CD4-positive, CD25-positive, alpha-beta regulatory T cell (primary cell): ENCODE measurements around the gene CAMTA1. TPM values are rescaled to one million over a fixed set of nuclear protein-coding genes. Genes with fewer than 3 reads are reported as not detected.
A peak's percentile ranks its signal among the peaks of the same experiment; 100 is the strongest.

Experiments used
- ATAC-seq, 2 donors: fragments of 150-1000 bp; cut with Tn5 transposase; one replicate each; pipeline ENCODE4 v1.10.0; 2021; ENCODE audit warnings: low read depth in 2 of 2, moderate number of reproducible peaks in 2 of 2, moderate library complexity in 1 of 2
- DNase-seq, 3 donors: peaks; one replicate each; pipeline versions ENCODE4 v3.0.0 to v3.0.0-alpha.2; 2012 to 2022; ENCODE audit warnings: mixed read lengths in 1 of 3
- H3K27ac ChIP-seq: one replicate; pipeline ENCODE4 v1.7.0; 2013; ENCODE audit warnings: mild to moderate bottlenecking, low read length; ENCODE audit not compliant: insufficient read depth, poor library complexity, severe bottlenecking
- H3K27me3 ChIP-seq: one replicate; pipeline ENCODE4 v1.7.0; 2013; ENCODE audit warnings: low read length; ENCODE audit not compliant: control insufficient read depth, insufficient read depth
- H3K36me3 ChIP-seq: one replicate; pipeline ENCODE4 v1.7.0; 2013; ENCODE audit warnings: mild to moderate bottlenecking, low read length, moderate library complexity; ENCODE audit not compliant: control insufficient read depth, insufficient read depth
- H3K4me1 ChIP-seq: 2 replicates; pipeline ENCODE4 v1.7.0; 2013; ENCODE audit warnings: mild to moderate bottlenecking, low read length; ENCODE audit not compliant: insufficient read depth, control insufficient read depth, poor library complexity, severe bottlenecking
- H3K4me3 ChIP-seq: one replicate; pipeline ENCODE4 v1.7.0; 2013; ENCODE audit warnings: low read depth, mild to moderate bottlenecking, low read length, moderate library complexity
- H3K9me3 ChIP-seq, 2 experiments: 1 replicate in 1 of 2; 2 replicates in 1 of 2; pipeline ENCODE4 v1.7.0; 2013; ENCODE audit warnings: low read length in 2 of 2, mild to moderate bottlenecking in 1 of 2, moderate library complexity in 1 of 2; ENCODE audit not compliant: control insufficient read depth in 2 of 2
- H3K27ac Mint-ChIP-seq, 3 donors: one replicate each; pipeline ENCODE4 v1.8.0; 2020 to 2022; ENCODE audit warnings: mild to moderate bottlenecking in 3 of 3, mixed read lengths in 3 of 3, moderate library complexity in 2 of 3
- H3K27me3 Mint-ChIP-seq: one replicate; pipeline ENCODE4 v1.8.0; 2022; ENCODE audit warnings: mild to moderate bottlenecking, mixed read lengths
- H3K36me3 Mint-ChIP-seq: one replicate; pipeline ENCODE4 v1.8.0; 2020; ENCODE audit warnings: mixed read lengths
- H3K4me1 Mint-ChIP-seq, 4 donors: one replicate each; pipeline ENCODE4 v1.8.0; 2020 to 2022; ENCODE audit warnings: mixed read lengths in 4 of 4, mild to moderate bottlenecking in 1 of 4
- H3K4me3 Mint-ChIP-seq, 4 donors: one replicate each; pipeline ENCODE4 v1.8.0; 2020 to 2022; ENCODE audit warnings: mild to moderate bottlenecking in 4 of 4, mixed read lengths in 4 of 4, moderate library complexity in 3 of 4
- H3K9me3 Mint-ChIP-seq, 7 donors: one replicate each; pipeline ENCODE4 v1.8.0; 2020 to 2022; ENCODE audit warnings: mixed read lengths in 7 of 7, mild to moderate bottlenecking in 3 of 7, moderate library complexity in 2 of 7
- polyA plus RNA-seq, 4 donors: library from polyadenylated mRNA; unstranded; fragments of 300-500 nt; fragmentation: Illumina TruSeq; gene quantifications; one replicate each; pipeline ENCODE4 v1.2.3, GENCODE V29; 2021
- total RNA-seq: library from RNA; stranded (reverse); gene quantifications from one replicate; pipeline ENCODE4 v1.2.3, GENCODE V29; 2022

The CAMTA1 gene
- total and polyA plus RNA-seq, 5 donors from 2014 or later: 48.8 to 112 (median 80.0) TPM

DNA sequence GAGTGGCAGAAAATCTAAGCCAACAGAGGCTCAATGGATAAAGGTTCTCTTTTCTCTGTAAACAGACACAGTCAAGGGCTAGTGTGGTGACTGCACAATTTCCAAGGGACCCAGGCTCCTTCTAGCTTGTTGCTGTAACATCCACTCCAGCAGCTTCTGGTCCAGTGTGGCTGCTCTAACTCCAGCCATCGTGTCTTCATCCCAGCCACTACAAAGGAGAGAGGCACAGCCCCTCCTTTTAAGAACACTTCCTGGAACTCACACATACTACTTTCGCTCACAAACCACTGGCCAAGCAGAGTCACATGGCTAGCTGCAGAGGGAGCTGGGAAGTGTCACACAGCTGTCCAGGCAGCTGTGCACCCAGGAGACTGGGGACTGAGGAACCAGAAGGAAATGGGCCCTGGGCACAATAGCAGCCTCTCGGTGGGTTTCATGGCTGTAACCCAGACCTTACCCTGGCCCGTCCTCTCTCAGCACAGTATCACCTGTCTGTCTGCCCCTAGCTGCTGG, 797.3 kb downstream of the CAMTA1 start:
- Mint-ChIP-seq H3K27me3 (peaks cover 5% of the 10 kb centered on the region), H3K4me3 (no peak overlapping the region), H3K27ac (no peak overlapping the region), H3K9me3 (no peaks in the 10 kb centered on the region), H3K4me1 (no peaks in the 10 kb centered on the region), H3K36me3 (no peaks in the 10 kb centered on the region)
- H3K27ac ChIP-seq: no peak overlapping the region
- H3K9me3 ChIP-seq: no peaks in the 10 kb centered on the region
- no peaks in the 10 kb centered on the region for H3K27me3 ChIP-seq
- no peak overlapping the region for H3K4me3 ChIP-seq
- DNase-seq: no peak
- ATAC-seq: no peak
- H3K36me3 ChIP-seq: no peaks in the 10 kb centered on the region
- no peaks in the 10 kb centered on the region for H3K4me1 ChIP-seq

DNA sequence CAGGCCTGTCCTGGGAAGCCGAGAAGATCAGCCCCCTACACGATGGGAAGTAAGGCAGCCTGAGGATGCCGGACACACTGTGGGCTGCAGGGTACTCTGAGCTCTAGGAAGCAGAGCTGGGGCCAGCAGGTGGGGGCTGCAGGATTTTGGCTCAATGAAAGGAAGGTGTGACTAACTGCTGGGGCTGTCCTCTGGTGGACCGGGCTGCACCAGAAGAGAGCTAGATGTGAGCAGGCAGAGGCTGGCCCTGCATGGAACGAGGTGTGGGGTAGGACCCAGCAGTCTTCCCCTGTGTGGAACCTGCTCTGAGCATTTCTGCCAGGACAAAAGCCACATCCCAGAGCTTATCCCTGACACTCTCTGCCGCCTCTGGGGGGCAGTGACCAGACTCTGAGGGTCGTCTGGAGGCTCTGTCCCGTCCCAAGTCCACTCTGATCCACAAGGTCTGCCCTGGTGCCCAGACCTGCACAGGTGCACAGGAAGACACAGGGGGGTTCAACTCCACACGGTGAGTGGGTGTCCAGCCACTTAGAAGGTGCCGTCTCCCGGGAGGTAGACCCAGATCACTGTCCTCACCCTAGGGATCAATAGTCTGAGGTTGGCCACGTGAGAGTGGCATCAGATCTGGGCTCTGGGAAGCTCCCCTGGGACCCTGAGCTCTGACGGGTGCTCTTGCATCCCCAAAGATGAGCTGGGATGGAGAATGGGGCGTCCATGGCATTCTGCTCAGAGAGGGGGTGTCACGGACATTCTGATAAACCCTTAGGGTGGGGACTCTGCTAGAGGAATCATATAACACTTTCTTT, 798.2 kb downstream of the CAMTA1 start:
- Mint-ChIP-seq H3K4me3 (no peak overlapping the region), H3K27ac (no peak overlapping the region), H3K4me1 (no peaks in the 10 kb centered on the region), H3K9me3 (no peaks in the 10 kb centered on the region), H3K27me3 (peaks cover 5% of the 10 kb centered on the region), H3K36me3 (no peaks in the 10 kb centered on the region)
- H3K27ac ChIP-seq: no peak overlapping the region
- H3K27me3 ChIP-seq: no peaks in the 10 kb centered on the region
- DNase-seq: no peak
- ATAC-seq: no peak
- no peaks in the 10 kb centered on the region for H3K36me3 ChIP-seq
- H3K4me3 ChIP-seq: no peak overlapping the region
- no peaks in the 10 kb centered on the region for H3K4me1 ChIP-seq
- H3K9me3 ChIP-seq: no peaks in the 10 kb centered on the region

DNA sequence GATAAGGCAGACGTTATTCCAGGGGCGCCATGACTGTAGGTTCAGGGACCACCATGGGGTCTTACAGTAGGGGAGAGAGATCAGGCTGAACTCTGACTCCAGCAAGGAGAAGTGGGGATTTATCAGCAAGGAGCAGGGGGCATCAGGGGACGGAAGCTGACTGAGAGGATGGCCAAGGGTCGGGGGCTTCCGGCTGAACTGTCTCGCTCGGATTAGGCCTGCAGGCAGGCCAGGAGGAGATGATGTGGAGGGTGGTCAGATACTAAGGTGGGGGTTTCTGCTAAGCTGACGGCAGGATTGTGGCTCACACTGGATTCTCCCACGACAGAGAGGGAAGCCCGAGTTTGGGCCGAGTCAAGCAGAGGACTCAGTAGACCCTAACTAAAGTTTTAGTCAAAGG, 798.9 kb downstream of the CAMTA1 start:
- Mint-ChIP-seq H3K4me1 (no peaks in the 10 kb centered on the region), H3K9me3 (no peaks in the 10 kb centered on the region), H3K4me3 (no peak overlapping the region), H3K36me3 (no peaks in the 10 kb centered on the region), H3K27me3 (peaks cover 5% of the 10 kb centered on the region), H3K27ac (no peak overlapping the region)
- DNase-seq: no peak
- H3K27me3 ChIP-seq: no peaks in the 10 kb centered on the region
- ATAC-seq: no peak
- no peaks in the 10 kb centered on the region for H3K4me1 ChIP-seq
- H3K4me3 ChIP-seq: no peak overlapping the region
- no peaks in the 10 kb centered on the region for H3K36me3 ChIP-seq
- no peaks in the 10 kb centered on the region for H3K9me3 ChIP-seq
- H3K27ac ChIP-seq: no peak overlapping the region

DNA sequence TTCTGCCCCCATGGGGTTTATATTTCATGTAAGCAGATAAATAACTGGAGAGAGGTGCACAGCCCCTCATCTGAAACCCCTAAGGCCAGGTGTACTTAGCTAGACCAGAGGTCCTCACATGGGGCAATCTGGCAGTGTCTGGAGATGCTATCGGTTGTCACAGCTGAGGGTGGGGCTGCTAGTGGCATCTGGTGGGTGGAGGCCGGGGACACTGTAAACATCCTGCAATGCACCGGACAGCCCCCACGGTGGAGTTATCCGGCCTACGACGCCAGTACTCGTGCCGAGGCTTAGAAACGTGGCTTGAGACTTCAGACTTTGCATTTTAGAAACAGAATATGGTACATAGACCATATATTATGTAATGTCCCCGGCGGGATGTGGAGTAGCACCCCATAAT, 799.4 kb downstream of the CAMTA1 start:
- Mint-ChIP-seq H3K27me3 (peaks cover 2% of the 10 kb centered on the region), H3K9me3 (no peaks in the 10 kb centered on the region), H3K27ac (no peak overlapping the region), H3K36me3 (no peaks in the 10 kb centered on the region), H3K4me1 (no peaks in the 10 kb centered on the region), H3K4me3 (no peak overlapping the region)
- no peaks in the 10 kb centered on the region for H3K4me1 ChIP-seq
- no peaks in the 10 kb centered on the region for H3K9me3 ChIP-seq
- no peaks in the 10 kb centered on the region for H3K27me3 ChIP-seq
- no peak overlapping the region for H3K27ac ChIP-seq
- no peak overlapping the region for H3K4me3 ChIP-seq
- DNase-seq (no peak), ATAC-seq (no peak)
- no peaks in the 10 kb centered on the region for H3K36me3 ChIP-seq

DNA sequence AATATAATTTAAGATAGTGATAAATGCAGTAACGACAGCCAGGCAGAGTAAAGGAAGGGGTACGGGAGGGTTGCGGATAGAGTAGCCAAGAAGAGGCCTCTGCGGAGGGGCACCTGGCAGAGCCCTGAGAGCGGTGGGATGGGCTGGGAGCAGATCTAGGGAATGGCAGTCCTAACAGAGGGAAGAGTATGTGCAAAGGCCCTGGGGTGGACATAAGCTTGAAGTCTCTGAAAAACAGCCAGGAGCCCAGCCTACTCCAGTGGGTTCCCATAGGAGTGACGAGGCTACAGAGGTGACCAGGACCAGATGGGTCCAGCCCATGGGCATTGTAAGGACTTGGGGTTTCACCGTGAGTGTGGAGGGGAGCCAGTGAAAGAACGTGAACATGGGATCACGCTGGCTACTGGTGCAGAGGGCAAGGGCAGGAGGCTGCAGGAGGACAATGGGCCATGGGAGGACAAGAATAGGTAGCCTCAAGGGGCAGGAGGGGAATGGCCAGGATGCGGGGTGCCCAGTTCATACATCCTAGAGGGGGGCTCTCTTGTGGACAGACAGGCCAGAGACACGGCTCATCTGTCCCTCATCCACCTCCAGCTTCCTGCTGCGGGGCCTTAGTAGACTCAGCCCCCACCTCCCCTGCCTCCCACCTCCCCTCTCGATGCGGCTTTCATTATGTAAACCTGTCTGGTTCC, 800.1 kb downstream of the CAMTA1 start:
- H3K4me3 Mint-ChIP-seq: no peak overlapping the region
- Histone ChIP-seq H3K27me3 (no peaks in the 10 kb centered on the region), H3K4me1 (no peaks in the 10 kb centered on the region), H3K9me3 (no peaks in the 10 kb centered on the region), H3K27ac (no peak overlapping the region), H3K4me3 (no peak overlapping the region), H3K36me3 (no peaks in the 10 kb centered on the region)
- ATAC-seq (no peak), DNase-seq (no peak)
- no peaks in the 10 kb centered on the region for H3K9me3 Mint-ChIP-seq
- H3K36me3 Mint-ChIP-seq: no peaks in the 10 kb centered on the region
- H3K4me1 Mint-ChIP-seq: no peaks in the 10 kb centered on the region
- H3K27ac Mint-ChIP-seq: no peak overlapping the region
- H3K27me3 Mint-ChIP-seq: no peaks in the 10 kb centered on the region

DNA sequence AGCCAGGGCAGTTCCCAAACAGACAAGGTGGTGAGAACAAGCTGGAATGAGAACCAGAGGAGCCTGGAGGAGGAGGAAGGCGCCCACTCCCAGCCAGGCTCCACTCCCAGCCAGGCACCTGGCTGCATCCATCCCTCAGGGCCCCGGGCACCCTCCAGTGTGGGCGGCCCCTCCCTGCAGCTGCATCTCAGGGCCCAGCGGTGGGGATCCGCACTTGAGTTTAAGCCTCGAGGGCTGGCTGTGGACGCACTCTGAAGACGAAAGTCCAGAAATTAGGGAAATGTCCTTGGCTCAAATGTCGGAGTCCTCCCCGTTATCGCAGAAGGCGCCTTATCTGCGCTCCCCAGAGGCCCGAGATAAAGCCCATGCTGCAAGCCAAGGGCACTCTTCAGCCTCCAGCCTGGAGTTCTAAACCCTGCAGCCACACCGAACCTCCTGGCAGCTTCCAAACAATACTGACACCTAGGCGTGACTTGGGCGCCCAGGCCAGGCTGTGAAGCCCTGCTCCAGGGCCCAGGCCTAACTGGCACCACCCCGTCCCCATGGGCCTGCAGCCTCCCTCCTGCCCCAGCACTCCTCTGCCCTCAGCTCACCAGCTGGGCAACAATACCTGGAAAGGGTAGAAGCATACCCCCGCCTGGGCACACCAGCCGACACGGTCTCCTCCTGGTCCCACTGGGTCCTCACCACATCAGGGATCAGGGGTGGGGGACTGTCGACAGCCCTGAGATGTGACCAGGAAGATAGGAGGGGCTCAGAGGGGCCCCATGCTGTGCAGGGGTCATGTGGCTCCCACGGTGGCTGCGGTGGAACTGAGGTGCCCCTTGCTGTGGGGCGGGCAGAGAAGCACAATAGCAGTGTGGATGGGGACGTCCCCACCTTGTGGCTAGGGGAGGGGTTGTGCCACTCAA, 801.0 kb downstream of the CAMTA1 start:
- DNase-seq (no peak), ATAC-seq (no peak)
- Histone ChIP-seq H3K4me1 (no peaks in the 10 kb centered on the region), H3K36me3 (no peaks in the 10 kb centered on the region), H3K27me3 (no peaks in the 10 kb centered on the region), H3K27ac (no peak overlapping the region), H3K4me3 (no peak overlapping the region), H3K9me3 (no peaks in the 10 kb centered on the region)
- Mint-ChIP-seq H3K36me3 (no peaks in the 10 kb centered on the region), H3K4me3 (no peak overlapping the region), H3K4me1 (no peaks in the 10 kb centered on the region), H3K9me3 (no peaks in the 10 kb centered on the region), H3K27ac (peak overlapping the region in 1 of 3 donors; percentile 63), H3K27me3 (no peaks in the 10 kb centered on the region)

DNA sequence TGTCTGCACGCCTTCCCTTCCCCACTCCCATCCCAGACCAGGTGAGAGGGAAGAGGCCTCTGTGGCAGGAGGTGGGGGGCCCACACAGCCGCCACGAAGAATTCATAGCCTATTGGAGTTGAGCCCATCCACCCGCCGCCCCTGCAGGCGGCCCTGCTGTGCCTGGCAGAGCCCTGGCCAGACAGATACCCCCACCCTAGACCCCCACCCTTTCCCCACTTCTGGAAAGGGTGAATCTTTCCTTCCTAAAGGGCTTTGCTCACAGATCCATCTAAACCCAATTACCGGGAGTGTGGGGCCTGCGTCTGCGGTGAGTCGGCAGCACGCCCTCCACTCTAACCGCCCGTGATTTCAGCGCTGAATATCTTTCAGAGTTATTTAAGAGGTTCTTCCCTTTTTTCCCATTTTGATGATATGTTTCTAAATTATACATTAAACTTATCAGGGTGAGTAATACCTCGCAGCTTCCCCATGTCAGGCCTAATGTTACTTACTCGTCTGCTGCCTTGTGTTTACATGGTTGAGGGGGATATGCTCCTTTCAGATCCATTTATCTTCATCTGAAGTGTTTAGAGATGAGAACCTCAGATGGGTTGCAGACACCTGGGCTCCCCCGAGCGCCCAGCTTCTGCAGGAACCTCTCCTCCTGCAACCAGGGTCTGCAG, 802.0 kb downstream of the CAMTA1 start:
- Histone ChIP-seq H3K4me3 (no peak overlapping the region), H3K9me3 (no peaks in the 10 kb centered on the region), H3K27ac (no peak overlapping the region), H3K36me3 (no peaks in the 10 kb centered on the region), H3K4me1 (no peaks in the 10 kb centered on the region), H3K27me3 (no peaks in the 10 kb centered on the region)
- ATAC-seq (no peak), DNase-seq (no peak)
- H3K9me3 Mint-ChIP-seq: no peaks in the 10 kb centered on the region
- no peaks in the 10 kb centered on the region for H3K36me3 Mint-ChIP-seq
- no peaks in the 10 kb centered on the region for H3K4me1 Mint-ChIP-seq
- no peak overlapping the region for H3K4me3 Mint-ChIP-seq
- H3K27me3 Mint-ChIP-seq: no peaks in the 10 kb centered on the region
- no peak overlapping the region for H3K27ac Mint-ChIP-seq
